Measurements from ENCODE around the gene TAS1R2.

Gene TAS1R2

GRCh38 chr1:18879791-18880309 is 20.4 kb upstream of the TAS1R2 start:
- no peak overlapping the region for H3K4me3 ChIP-seq (ENCODE audit: low read depth, low read length)
- DNase-seq (ENCODE audit: low read depth) = no peak
- no peak for TF ChIP-seq CTCF (IDR thresholded peaks at IDR 0.05; ENCODE audit: low read depth, low read length, missing control alignments)

DNA sequence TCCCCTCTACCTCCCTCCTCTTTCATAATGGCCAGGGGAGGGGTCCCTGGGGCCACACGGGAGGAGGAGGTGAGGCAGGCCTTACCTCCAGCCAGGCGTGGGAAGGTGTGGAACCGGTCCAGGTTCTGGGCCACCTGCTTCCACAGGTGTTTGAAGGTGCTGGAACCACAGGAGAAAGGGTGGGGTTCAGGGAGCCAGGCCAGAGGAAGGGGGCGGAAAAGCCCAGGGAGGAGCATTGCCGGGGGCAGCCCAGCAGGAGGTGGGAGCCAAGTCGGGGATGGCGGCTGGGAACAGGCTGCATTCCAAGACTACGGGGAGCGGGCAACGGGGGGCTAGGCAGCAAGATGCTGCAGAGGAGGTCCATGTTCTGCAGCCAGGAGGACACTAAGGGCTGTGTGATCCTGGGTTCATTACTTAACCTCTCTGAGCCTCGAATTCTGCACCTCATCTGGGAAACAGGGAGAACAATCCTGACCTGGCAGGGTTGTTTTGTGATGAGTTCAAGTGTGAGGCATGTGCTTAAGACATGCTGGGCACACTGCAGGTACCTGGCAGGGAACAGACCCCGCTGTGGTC is 19.8 kb upstream of the TAS1R2 start:
- H3K4me3 ChIP-seq (ENCODE audit: low read depth, low read length) = no peak overlapping the region
- no peak for DNase-seq (ENCODE audit: low read depth)
- TF ChIP-seq CTCF (IDR thresholded peaks at IDR 0.05; ENCODE audit: low read depth, low read length, missing control alignments) = no peak

- TF ChIP-seq CTCF (IDR thresholded peaks at IDR 0.05; ENCODE audit: low read depth, low read length, missing control alignments) = no peak
- DNase-seq (ENCODE audit: low read depth) = no peak
- no peak overlapping the region for H3K4me3 ChIP-seq (ENCODE audit: low read depth, low read length)
These were observed 19.2 kb upstream of the TAS1R2 start for GRCh38 chr1:18878538-18879214.

GRCh38 chr1:18877282-18877681 is 17.8 kb upstream of the TAS1R2 start:
- no peak for DNase-seq (ENCODE audit: low read depth)
- no peak for TF ChIP-seq CTCF (IDR thresholded peaks at IDR 0.05; ENCODE audit: low read depth, low read length, missing control alignments)
- no peak overlapping the region for H3K4me3 ChIP-seq (ENCODE audit: low read depth, low read length)

GRCh38 chr1:18876210-18876609 is 16.8 kb upstream of the TAS1R2 start:
- no peak overlapping the region for H3K4me3 ChIP-seq (ENCODE audit: low read depth, low read length)
- no peak for DNase-seq (ENCODE audit: low read depth)
- TF ChIP-seq CTCF (IDR thresholded peaks at IDR 0.05; ENCODE audit: low read depth, low read length, missing control alignments) = no peak

DNA sequence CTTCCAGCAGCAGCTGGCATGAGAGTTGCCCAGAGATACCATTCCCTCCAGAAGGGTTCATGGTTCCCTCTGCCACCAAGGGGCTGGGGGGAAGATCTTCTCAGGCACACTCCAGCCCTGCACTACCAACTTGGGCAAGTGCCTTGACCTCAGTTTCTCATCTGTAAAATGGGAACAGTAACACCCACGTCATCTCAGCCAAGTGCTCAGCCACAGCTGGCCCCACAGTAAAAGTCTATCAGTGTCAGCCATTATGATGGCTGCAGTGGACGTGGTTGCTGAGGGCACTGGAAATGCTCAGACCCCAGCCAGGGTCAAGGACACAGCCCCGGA is 16.3 kb upstream of the TAS1R2 start:
- TF ChIP-seq CTCF (IDR thresholded peaks at IDR 0.05; ENCODE audit: low read depth, low read length, missing control alignments) = no peak
- H3K4me3 ChIP-seq (ENCODE audit: low read depth, low read length) = no peak overlapping the region
- no peak for DNase-seq (ENCODE audit: low read depth)

Data from GM12864 (cell line).